Stimulated activated memory B cell treated with anti-CD40 and anti-IgM and Interleukin-4, amounts not matched to agents 10 μg/mL and 1 μg/mL and 100 μg/mL, for 72 hours (primary cell): ENCODE results near the gene SART3.
A peak's percentile ranks its signal among the peaks of the same experiment; 100 is the strongest.

Experiments used
- ATAC-seq: fragments of 150-1000 bp; cut with Tn5 transposase; 2 replicates; pipeline ENCODE4 v1.10.0; 2021
- H3K27ac Mint-ChIP-seq: one replicate; pipeline ENCODE4 v1.8.0; 2022; ENCODE audit warnings: mild to moderate bottlenecking, mixed read lengths
- H3K27me3 Mint-ChIP-seq: one replicate; pipeline ENCODE4 v1.8.0; 2022; ENCODE audit warnings: mixed read lengths
- H3K36me3 Mint-ChIP-seq: one replicate; pipeline ENCODE4 v1.8.0; 2022; ENCODE audit warnings: mixed read lengths
- H3K4me1 Mint-ChIP-seq: one replicate; pipeline ENCODE4 v1.8.0; 2022; ENCODE audit warnings: mixed read lengths
- H3K4me3 Mint-ChIP-seq: one replicate; pipeline ENCODE4 v1.8.0; 2022; ENCODE audit warnings: mild to moderate bottlenecking, moderate library complexity, mixed read lengths
- H3K9me3 Mint-ChIP-seq: one replicate; pipeline ENCODE4 v1.8.0; 2022; ENCODE audit warnings: mixed read lengths

Gene SART3

DNA sequence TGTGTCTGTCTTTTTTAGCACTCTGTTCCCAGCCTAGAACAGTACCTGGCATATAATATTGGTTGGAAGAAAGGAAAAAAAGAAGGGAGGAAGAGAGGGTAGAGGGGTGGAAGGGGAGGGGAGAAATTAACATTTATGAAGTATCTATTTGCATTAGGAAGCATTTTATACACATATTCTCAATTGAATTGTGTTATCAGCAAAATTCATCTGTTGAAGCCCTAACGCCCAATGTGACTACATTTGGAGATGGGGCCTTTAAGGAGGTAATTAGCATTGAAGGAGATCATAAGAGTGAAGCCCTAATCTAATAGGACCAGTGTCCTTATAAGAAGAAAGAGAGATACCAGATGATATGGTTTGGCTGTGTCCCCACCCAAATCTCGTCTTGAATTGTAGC is 76.1 kb downstream of the SART3 start:
- Mint-ChIP-seq H3K27ac (no peak overlapping the region), H3K4me3 (no peak overlapping the region), H3K4me1 (no peaks in the 10 kb centered on the region), H3K36me3 (peaks cover 6% of the 10 kb centered on the region), H3K9me3 (peaks cover 16% of the 10 kb centered on the region), H3K27me3 (peaks cover 77% of the 10 kb centered on the region)
- ATAC-seq, result no peak

DNA sequence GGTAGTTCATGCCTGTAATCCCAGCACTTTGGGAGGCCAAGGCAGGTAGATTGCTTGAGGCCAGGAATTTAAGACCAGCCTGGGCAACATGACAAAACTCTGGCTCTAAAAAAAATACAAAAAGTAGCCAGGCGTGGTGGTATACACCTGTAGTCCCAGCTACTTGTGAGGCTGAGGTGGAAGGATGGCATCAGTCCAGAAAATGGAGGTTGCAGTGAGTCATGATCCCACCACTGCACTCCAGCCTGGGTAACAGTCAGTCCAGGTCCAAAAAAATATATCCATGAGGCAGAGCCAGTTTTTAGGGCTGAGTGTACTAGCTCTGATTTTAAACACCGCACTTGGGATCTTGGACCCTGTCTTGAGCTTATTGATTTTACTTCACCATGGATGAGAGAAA is 76.5 kb downstream of the SART3 start:
- H3K27me3 Mint-ChIP-seq, result peaks cover 76% of the 10 kb centered on the region

DNA sequence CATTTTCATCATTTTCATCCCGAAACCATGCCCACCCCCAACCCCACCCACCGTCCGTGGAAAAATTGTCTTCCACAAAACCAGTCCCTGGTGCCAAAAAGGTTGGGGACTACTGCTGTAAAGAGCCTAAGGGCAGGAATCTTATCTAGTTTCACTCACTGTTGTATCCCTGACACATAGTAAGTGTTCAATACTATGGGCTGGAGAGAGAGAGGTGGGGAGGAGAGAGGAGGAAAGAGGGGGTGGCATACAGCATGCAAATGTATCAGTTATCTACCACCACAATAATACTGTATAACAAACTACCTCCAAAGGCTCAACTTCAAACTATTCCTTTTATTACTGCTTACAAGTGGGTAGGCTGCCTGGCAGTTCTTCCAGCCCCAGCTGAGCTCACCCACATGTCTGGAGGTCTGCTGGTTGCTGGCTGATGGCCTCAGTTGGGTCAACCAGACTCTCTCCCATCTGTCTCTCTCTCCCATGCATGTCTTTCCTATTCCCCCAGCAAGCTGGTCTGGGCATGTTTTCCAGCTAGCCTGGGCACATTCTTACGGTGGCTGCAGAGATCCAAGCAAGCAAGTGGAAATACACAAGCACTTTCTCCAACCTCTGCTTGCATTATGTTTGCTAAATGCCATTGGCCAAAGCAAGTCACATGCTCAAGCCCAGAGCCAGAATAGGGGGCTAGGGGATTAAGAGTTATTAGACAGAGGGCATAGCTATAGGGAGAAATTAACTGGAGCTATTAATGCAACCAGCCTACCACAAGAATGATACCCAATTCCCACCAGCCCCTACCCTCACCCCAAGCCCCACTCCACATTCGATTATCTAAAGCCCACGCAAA is 77.5 kb downstream of the SART3 start:
- ATAC-seq, result no peak
- Mint-ChIP-seq H3K27me3 (peaks cover 66% of the 10 kb centered on the region), H3K27ac (no peak overlapping the region), H3K4me1 (no peaks in the 10 kb centered on the region), H3K36me3 (peaks cover 6% of the 10 kb centered on the region), H3K4me3 (no peak overlapping the region), H3K9me3 (peaks cover 14% of the 10 kb centered on the region)

More for the DNA sequence above, 76.5 kb downstream of the SART3 start:
- Mint-ChIP-seq H3K27ac (no peak overlapping the region), H3K4me1 (no peaks in the 10 kb centered on the region), H3K9me3 (peaks cover 16% of the 10 kb centered on the region), H3K36me3 (peaks cover 6% of the 10 kb centered on the region), H3K4me3 (no peak overlapping the region)
- no peak for ATAC-seq

DNA sequence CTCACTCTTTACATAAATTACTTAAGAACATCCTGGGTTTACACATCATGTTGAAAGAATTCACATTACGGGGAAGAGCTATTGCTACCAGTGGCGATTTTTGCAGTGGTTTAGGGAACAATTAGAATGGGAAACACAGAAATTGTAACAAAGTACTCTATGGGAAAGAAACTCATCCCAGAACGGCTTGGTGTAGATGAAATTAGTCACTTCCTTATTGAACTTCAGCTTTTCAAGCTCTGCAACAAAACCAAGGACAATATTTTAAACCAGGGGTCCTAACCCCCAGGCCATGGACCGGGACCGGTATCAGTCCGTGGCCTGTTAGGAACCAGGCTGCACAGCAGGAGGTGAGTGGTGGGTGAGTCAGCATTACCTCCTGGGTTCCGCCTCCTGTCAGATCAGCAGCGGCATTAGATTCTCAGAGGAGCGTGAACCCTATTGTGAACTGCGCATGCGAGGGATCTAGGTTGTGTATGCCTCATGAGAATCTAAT is 78.2 kb downstream of the SART3 start:
- H3K27ac Mint-ChIP-seq, result no peak overlapping the region
- ATAC-seq, result no peak

DNA sequence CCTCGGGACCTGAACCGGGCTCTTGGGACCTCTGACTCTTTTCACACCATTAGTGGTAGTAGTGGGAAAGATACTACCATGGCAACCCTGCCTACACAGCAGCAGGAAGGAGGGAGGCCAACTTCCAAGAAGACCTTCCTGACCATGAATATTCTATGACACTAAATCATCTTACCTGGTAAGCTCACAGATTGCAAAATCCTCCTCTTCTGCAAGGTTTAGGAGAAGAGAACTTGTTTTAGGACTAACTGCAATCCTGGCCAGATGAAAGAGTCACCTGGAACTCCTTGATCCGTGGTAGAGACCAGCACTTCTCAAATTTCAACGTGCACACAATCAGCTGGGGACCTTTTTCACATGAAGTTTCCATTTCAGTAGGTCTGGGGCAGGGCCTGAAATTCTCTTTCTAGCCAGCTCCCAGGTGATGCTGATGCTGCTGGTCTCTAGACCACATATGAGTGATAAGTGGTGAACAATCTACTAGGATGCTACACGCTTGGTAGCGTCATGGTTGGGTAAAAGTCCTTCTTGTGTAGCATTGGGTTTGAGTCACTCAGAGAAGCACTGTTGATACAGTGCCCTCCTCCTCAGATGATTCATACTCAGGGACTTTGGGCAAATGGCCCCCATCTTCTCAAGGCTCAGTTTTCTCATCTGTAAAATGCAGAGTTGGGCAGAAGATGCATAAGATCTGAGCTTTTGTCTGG is 81.5 kb downstream of the SART3 start:
- Mint-ChIP-seq H3K27me3 (peaks cover 46% of the 10 kb centered on the region), H3K9me3 (no peaks in the 10 kb centered on the region), H3K4me3 (no peak overlapping the region), H3K36me3 (no peaks in the 10 kb centered on the region), H3K4me1 (no peaks in the 10 kb centered on the region), H3K27ac (no peak overlapping the region)
- peak; percentile 87 for ATAC-seq

More for the DNA sequence above, 78.2 kb downstream of the SART3 start:
- Mint-ChIP-seq H3K4me1 (no peaks in the 10 kb centered on the region), H3K4me3 (no peak overlapping the region), H3K9me3 (peaks cover 14% of the 10 kb centered on the region), H3K27me3 (peaks cover 65% of the 10 kb centered on the region), H3K36me3 (peaks cover 6% of the 10 kb centered on the region)

DNA sequence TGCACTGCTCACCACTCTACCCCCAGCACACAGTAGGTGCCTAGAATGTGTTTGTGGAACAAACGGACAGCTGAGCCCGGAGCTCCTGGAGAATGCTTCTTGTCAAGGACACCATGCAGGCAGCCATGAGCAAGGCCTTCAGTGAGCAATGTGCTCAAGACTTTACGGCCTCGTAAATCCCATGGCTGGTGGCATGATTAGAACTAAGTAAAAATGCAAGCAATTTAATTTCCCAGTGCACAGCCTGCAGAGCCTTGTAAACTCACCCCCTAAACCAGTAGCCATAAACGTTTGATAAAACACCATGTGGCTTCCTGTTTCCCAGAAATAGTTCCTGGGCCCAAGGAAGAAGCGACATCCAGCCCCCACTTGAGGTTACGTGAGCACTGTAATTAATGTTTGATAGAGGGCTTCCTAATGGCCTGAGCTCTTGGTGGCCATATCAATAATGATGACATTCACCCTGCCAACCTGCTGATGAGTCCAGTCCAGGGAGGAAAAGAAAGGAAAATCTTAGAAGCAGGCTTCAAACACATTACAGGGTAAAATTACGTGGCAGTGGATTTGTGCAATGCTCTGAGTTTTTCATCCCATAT is 82.3 kb downstream of the SART3 start:
- Mint-ChIP-seq H3K4me1 (no peaks in the 10 kb centered on the region), H3K9me3 (no peaks in the 10 kb centered on the region), H3K27me3 (peaks cover 44% of the 10 kb centered on the region), H3K27ac (no peak overlapping the region), H3K36me3 (no peaks in the 10 kb centered on the region), H3K4me3 (no peak overlapping the region)
- ATAC-seq, result no peak

DNA sequence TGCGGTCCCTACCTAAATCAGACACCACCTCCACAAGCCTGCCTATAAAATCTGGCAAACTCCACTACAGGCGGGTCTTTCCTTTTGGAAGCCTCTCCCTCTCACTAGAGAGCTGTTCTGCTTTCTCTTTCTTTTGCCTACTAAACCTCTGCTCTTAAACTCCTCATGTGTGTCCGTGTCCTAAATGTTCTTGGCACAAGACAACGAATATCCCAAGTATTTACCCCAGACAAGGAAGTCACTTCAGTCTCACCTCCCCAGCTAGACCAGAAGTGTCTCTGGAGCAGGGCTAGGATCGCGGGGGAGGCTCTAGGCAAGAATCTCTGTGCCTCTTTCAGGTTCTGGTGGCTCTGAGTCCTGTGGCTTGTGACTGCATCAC is 83.1 kb downstream of the SART3 start:
- ATAC-seq, result no peak
- H3K27me3 Mint-ChIP-seq, result peaks cover 43% of the 10 kb centered on the region
- H3K9me3 Mint-ChIP-seq, result no peaks in the 10 kb centered on the region

DNA sequence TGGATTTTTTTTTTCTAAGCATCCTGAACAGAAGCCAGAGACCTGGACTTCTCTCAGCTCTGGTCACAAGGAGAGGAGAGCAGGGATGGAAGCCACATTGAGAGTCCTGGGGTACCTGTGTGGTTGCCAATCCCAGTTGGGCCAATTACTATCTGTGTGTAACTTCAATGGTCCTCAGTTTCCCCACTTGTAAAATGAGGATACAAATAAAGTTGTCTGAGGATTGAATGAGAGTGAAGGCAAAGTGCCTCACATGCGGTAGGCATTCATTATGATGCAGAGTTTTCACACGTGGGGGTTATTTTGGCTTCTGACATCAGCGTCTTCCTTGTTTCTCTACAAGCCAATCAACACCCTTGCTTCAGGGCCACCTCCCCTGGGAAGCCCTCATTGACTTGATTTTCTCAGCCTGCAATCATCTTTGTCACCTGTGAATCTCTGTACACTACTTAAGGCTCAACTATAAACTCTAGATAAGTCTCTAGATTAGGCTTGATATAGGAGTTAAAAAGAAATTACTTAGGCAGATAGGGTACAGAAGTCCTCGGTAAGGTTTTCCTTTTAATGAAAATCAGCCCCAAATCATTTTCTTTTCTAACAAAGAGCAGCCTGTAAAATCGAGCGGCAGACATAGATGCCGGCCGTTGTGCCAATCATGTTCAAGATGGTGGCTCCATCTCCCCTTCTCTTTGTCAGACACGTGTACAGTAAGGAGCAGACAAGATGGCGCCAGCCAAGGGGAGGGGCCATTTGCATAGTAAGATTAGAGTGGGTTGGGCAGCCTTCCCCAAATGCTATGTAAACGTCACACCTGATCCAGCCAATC is 83.7 kb downstream of the SART3 start:
- no peak for ATAC-seq

More for the DNA sequence above, 83.1 kb downstream of the SART3 start:
- Mint-ChIP-seq H3K27ac (no peak overlapping the region), H3K4me3 (no peak overlapping the region), H3K36me3 (no peaks in the 10 kb centered on the region), H3K4me1 (no peaks in the 10 kb centered on the region)

DNA sequence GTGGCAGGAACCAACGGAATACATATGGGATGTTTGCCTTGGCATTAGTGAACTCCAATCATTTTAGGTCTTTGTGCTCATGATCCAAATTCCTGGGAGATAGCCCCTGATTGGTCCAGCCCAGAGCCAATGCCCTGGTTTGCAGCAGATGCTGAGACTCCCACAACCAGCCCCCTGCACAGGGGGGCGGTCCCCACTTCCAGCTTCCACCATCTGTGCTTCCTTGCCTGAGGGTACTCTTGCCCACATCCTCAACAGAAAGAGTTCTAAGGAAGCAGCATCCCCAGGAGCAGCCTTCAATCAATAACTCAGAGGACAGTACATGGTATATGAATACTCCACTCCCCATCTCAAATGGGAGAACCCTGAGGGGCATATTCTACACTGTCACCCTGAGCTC is 85.6 kb downstream of the SART3 start:
- Mint-ChIP-seq H3K4me1 (no peaks in the 10 kb centered on the region), H3K27me3 (peaks cover 19% of the 10 kb centered on the region), H3K9me3 (no peaks in the 10 kb centered on the region), H3K27ac (no peak overlapping the region), H3K4me3 (no peak overlapping the region), H3K36me3 (no peaks in the 10 kb centered on the region)
- ATAC-seq, result no peak

More for the DNA sequence above, 83.7 kb downstream of the SART3 start:
- Mint-ChIP-seq H3K36me3 (no peaks in the 10 kb centered on the region), H3K4me3 (no peak overlapping the region), H3K27ac (no peak overlapping the region), H3K4me1 (no peaks in the 10 kb centered on the region), H3K27me3 (peaks cover 37% of the 10 kb centered on the region), H3K9me3 (no peaks in the 10 kb centered on the region)

DNA sequence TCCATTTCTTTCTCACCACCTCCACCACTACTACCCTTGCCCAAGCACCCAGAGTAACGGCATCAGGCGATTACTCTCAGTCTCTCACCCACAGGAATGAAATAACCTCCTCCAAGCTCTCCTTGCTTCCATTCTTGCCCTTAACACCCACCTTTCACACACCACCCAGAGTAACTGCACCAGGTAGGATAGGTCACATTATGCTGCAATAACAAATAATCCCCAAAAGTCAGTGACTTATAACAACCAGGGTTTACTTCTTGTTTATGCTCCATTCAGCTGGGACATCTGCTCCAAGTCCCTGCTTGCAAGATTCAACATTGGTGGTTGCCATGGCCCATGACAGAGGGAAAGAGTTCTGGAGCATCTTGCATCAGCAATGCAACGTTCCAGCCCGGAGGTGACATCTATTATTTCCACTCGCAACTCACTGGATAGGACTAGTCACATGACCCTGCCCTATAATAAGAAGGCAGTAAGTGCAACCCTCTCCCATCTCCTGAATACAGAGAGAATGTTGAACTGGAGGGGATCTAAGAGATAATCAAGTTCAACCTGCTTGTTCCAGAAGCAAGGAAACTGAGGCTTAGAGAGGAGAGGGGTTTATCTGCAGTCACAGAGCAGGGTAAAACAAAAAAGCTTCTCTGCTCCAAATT is 87.4 kb downstream of the SART3 start:
- H3K36me3 Mint-ChIP-seq, result no peaks in the 10 kb centered on the region
- H3K27me3 Mint-ChIP-seq, result peaks cover 29% of the 10 kb centered on the region
- H3K9me3 Mint-ChIP-seq, result no peaks in the 10 kb centered on the region
- no peak overlapping the region for H3K27ac Mint-ChIP-seq
- H3K4me1 Mint-ChIP-seq, result no peaks in the 10 kb centered on the region
- no peak overlapping the region for H3K4me3 Mint-ChIP-seq
- no peak for ATAC-seq
